Measurements from ENCODE around the gene NDUFA7.
"Not testable (repeated sequence)": the region's sequence is repeated elsewhere in the genome, so short reads cannot be mapped to it uniquely, and the experiment has no call there.

Gene NDUFA7

GRCh38 chr19:8307400-8307964 lies 13.7 kb downstream of the NDUFA7 start:
- peak overlapping the region; percentile 63 to 96 (median 84); a peak in 21 of 22 replicates for H3K9ac ChIP-seq
- peaks cover 0 to 84% (median 49%) of the 10 kb centered on the region in 11 experiments; a peak in 20 of 22 replicates for H4K20me1 ChIP-seq
- peak overlapping the region; percentile 91 to 100 (median 98) for H3K4me2 ChIP-seq
- peak overlapping the region; percentile 53 to 85 (median 68) for H3K4me3 ChIP-seq
- peaks cover 19 to 71% (median 54%) of the 10 kb centered on the region in 10 experiments for H3K4me1 ChIP-seq
- H3K36me3 ChIP-seq: peaks cover 30 to 76% (median 65%) of the 10 kb centered on the region in 11 experiments
- H3K27ac ChIP-seq: peak overlapping the region in 10 of 11 experiments; percentile 53 to 96 (median 86); a peak in 18 of 22 replicates
- no peaks in the 10 kb centered on the region for H3K9me3 ChIP-seq (replicated peaks in 1 of 11)
- H3K27me3 ChIP-seq: peaks cover 0 to 55% (median 0%) of the 10 kb centered on the region in 11 experiments; a peak in 4 of 22 replicates
- TF ChIP-seq Cebpa-rat (IDR thresholded peaks at IDR 0.05): no peak

DNA sequence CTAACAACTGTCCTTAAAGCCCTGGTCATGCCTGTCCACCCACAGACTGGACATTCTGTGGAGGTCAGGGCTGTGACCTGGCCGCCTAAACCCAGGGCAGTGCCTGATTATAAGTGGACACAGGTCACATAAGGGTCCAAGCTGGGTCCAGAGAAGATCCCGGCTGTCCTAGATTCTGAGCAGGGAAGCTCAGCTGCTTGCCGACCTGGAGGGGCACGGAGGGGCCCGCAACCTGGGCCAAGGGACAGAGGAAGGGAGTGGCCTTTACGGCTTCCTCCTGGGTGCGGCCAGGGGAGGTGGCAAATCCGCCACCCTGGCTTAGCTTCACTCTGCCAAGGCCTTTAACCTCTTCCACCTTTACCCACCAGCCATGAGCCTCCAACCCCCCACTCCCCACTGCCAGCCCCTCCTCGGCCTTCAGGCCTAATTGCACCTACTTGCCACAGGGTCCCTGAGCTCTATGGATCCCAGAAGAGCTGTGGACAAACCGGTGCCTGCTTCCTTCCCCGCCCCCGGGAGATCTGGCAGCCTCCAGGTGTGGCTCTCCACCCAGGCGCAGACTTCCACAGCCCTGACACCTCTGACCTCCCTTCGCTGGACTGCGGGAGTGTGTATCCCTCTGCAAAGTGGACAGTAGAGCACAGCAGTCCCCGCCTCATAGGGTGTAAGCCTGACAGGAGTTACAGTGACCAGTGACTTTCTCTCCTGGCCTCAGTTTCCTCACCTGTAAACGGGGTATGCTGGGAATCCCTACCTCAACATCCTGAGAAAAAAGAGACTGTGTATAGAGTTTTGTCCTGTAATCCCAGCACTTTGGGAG lies 14.7 kb downstream of the NDUFA7 start:
- Histone ChIP-seq H3K4me3 (peak overlapping the region in 6 of 10 experiments; percentile 66 to 85 (median 73); a peak in 10 of 20 replicates), H3K27ac (peak overlapping the region in 4 of 11 experiments; percentile 87 to 96 (median 92); a peak in 6 of 22 replicates), H3K4me2 (peak overlapping the region; percentile 5 to 100 (median 98); a peak in 20 of 22 replicates)

DNA sequence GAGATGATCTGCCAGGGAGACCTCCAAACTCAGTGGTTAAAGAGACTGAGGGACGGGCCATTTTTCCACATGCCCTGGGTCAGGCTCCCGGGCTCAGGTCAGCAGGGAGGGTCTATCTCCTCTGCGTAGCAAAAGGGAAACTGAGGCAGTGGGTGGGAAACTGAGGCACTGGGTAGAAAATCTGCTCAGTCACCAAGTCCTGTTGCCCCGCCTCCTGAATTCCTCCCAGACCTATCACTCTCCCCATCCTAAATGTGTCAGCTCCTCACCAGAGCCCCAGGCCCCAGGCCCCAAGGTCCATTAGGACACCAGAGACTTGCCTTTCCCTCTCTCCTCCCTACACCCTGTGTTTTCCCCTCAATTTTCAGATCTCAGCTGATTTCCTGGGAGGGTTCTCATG lies 15.4 kb downstream of the NDUFA7 start:
- 0 out of 20 replicates have a peak overlapping the region, but pooled peaks of 1 of the 10 experiments have one; percentile 66 for H3K4me3 ChIP-seq
- TF ChIP-seq Cebpa-rat (IDR thresholded peaks at IDR 0.05): no peak
- peak overlapping the region in 3 of 11 experiments; percentile 87 to 93 (median 91); a peak in 4 of 22 replicates for H3K27ac ChIP-seq
- peak overlapping the region in 9 of 11 experiments; percentile 91 to 100 (median 99); a peak in 17 of 22 replicates for H3K4me2 ChIP-seq
- H3K27me3 ChIP-seq: peaks cover 0 to 64% (median 0%) of the 10 kb centered on the region in 11 experiments; a peak in 5 of 22 replicates
- H3K9ac ChIP-seq: peak overlapping the region in 5 of 11 experiments; percentile 90 to 96 (median 92); a peak in 10 of 22 replicates
- H3K9me3 ChIP-seq (replicated peaks in 1 of 11): no peaks in the 10 kb centered on the region
- peaks cover 19 to 68% (median 53%) of the 10 kb centered on the region in 10 experiments for H3K4me1 ChIP-seq
- H3K36me3 ChIP-seq: peaks cover 14 to 69% (median 57%) of the 10 kb centered on the region in 11 experiments
- peaks cover 0 to 78% (median 57%) of the 10 kb centered on the region in 11 experiments; a peak in 18 of 22 replicates for H4K20me1 ChIP-seq

More for the DNA sequence above, 14.7 kb downstream of the NDUFA7 start:
- no peak for TF ChIP-seq Cebpa-rat (IDR thresholded peaks at IDR 0.05)
- H3K36me3 ChIP-seq: peaks cover 21 to 75% (median 64%) of the 10 kb centered on the region in 11 experiments
- H3K9me3 ChIP-seq (replicated peaks in 1 of 11): no peaks in the 10 kb centered on the region
- peak overlapping the region in 8 of 11 experiments; percentile 26 to 96 (median 90); a peak in 15 of 22 replicates for H3K9ac ChIP-seq
- H4K20me1 ChIP-seq: peaks cover 0 to 84% (median 57%) of the 10 kb centered on the region in 11 experiments; a peak in 20 of 22 replicates
- H3K27me3 ChIP-seq: peaks cover 0 to 64% (median 0%) of the 10 kb centered on the region in 11 experiments; a peak in 5 of 22 replicates
- peaks cover 19 to 68% (median 53%) of the 10 kb centered on the region in 10 experiments for H3K4me1 ChIP-seq

DNA sequence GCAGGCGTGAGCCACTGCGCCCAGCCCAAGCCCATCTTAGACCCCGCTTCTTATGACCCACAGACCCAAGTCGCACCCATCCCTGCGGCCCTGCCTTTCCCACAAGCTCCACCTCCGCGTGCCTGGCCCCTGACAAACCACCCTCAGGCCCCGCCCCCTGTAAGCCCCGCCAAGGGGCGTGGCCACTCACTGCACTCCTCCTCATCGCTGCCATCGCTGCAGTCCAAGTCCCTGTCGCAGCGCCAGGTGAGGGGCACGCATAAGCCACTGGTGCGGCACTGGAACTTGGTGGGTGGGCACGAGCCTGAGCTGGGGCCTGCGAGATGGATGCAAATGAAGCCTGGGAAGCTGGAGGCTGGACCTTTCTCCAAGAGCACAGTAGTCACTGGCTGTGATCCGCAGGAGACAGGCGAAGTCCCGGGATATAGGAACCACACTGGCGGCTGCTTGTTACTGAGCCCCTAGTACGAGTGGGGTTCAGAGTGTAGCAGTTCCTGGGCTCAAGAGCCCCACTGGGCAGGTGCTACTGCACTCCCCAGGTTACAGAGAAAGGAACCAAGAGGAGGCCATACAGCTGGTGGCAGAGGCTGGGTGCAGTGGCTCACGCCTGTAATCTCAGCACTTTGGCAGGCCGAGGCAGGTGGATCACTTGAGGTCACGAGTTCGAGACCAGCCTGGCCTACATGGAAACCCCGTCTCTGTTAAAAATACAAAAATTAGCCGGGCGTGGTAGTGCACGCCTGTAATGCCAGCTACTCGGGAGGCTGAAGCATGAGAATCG lies 16.1 kb downstream of the NDUFA7 start:
- Histone ChIP-seq H3K9me3 (replicated peaks in 1 of 11) (no peaks in the 10 kb centered on the region), H4K20me1 (peaks cover 0 to 72% (median 57%) of the 10 kb centered on the region in 11 experiments; a peak in 17 of 22 replicates), H3K27ac (no peak overlapping the region), H3K27me3 (peaks cover 0 to 64% (median 0%) of the 10 kb centered on the region in 11 experiments; a peak in 5 of 22 replicates), H3K4me2 (peak overlapping the region in 7 of 11 experiments; percentile 23 to 100 (median 98); a peak in 11 of 22 replicates), H3K4me3 (no peak overlapping the region), H3K9ac (peak overlapping the region in 1 of 11 experiments; percentile 96; a peak in 2 of 22 replicates), H3K4me1 (peaks cover 19 to 68% (median 53%) of the 10 kb centered on the region in 10 experiments), H3K36me3 (peaks cover 7 to 61% (median 50%) of the 10 kb centered on the region in 11 experiments; a peak in 20 of 22 replicates)
- TF ChIP-seq Cebpa-rat (IDR thresholded peaks at IDR 0.05): no peak

DNA sequence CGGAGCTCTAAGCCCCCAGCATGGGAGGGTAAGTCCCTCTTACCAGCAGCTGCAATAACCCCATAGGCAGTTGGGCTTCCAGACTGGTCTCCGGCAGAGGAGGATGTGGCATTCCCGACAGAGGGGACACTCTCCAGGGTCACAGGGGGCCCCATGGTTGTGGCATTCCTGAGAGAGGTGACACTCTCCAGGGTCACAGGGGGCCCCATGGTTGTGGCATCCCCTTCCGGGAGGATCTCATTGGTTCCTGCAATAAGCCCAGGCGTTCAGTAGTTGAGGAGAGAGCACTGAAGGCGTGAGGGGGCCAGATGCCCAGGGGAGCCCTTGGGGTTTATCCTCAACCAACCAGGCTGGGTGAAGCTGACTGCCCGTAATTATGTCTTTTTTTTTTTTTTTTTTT lies 18.4 kb downstream of the NDUFA7 start:
- peaks cover 0 to 51% (median 37%) of the 10 kb centered on the region in 11 experiments; a peak in 16 of 22 replicates for H3K36me3 ChIP-seq

GRCh38 chr19:8302357-8302691 lies 18.9 kb downstream of the NDUFA7 start:
- peaks cover 0 to 51% (median 37%) of the 10 kb centered on the region in 11 experiments; a peak in 16 of 22 replicates for H3K36me3 ChIP-seq
- H3K9me3 ChIP-seq (replicated peaks in 1 of 11): no peaks in the 10 kb centered on the region
- peaks cover 4 to 50% (median 35%) of the 10 kb centered on the region in 10 experiments for H3K4me1 ChIP-seq
- no peak overlapping the region for H3K4me3 ChIP-seq
- H3K27ac ChIP-seq: no peak overlapping the region
- H3K27me3 ChIP-seq: peaks cover 0 to 57% (median 0%) of the 10 kb centered on the region in 11 experiments; a peak in 5 of 22 replicates
- peak overlapping the region in 1 of 11 experiments; percentile 12; a peak in 1 of 22 replicates for H3K4me2 ChIP-seq
- 0 out of 22 replicates have a peak overlapping the region, but pooled peaks of 1 of the 11 experiments have one; percentile 9 for H3K9ac ChIP-seq
- no peak for TF ChIP-seq Cebpa-rat (IDR thresholded peaks at IDR 0.05)
- H4K20me1 ChIP-seq: peaks cover 0 to 58% (median 51%) of the 10 kb centered on the region in 11 experiments; a peak in 17 of 22 replicates

More for the DNA sequence above, 18.4 kb downstream of the NDUFA7 start:
- Histone ChIP-seq H4K20me1 (peaks cover 0 to 62% (median 51%) of the 10 kb centered on the region in 11 experiments; a peak in 17 of 22 replicates), H3K9ac (0 out of 22 replicates have a peak overlapping the region, but pooled peaks of 1 of the 11 experiments have one; percentile 9), H3K4me2 (0 out of 22 replicates have a peak overlapping the region, but pooled peaks of 1 of the 11 experiments have one; percentile 12), H3K9me3 (replicated peaks in 1 of 11) (no peaks in the 10 kb centered on the region), H3K27me3 (peaks cover 0 to 61% (median 0%) of the 10 kb centered on the region in 11 experiments; a peak in 5 of 22 replicates), H3K4me3 (no peak overlapping the region), H3K27ac (no peak overlapping the region), H3K4me1 (peaks cover 8 to 54% (median 39%) of the 10 kb centered on the region in 10 experiments)
- no peak for TF ChIP-seq Cebpa-rat (IDR thresholded peaks at IDR 0.05)

- not testable (repeated sequence) for H3K27ac ChIP-seq; H3K9me3 ChIP-seq (replicated peaks in 1 of 11)
These were observed 29.8 kb downstream of the NDUFA7 start for GRCh38 chr19:8291337-8291736.

DNA sequence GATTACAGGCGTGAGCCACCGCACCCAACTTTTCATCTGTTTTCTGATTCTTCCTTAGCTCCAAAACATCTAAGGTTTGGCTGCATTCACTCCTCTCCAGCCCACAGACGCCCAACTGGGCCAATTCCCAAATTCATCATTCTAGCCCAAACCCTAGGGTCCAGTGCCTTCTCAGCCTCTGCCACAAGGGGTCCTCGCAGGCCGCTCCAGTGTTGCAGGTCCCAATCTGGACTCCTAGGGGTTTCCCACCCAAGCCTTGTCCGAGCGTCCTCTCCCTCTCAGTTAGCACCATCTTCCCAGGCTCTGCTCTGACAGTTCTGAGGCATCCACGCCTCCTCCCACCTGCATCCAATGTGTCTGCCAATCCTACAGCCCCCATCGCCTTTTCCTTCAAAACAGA lies 44.7 kb downstream of the NDUFA7 start:
- not testable (repeated sequence) for H3K36me3 ChIP-seq; H3K4me2 ChIP-seq; H3K27me3 ChIP-seq; H3K4me3 ChIP-seq; H3K9ac ChIP-seq; H3K4me1 ChIP-seq; H3K9me3 ChIP-seq (replicated peaks in 1 of 11); H4K20me1 ChIP-seq; H3K27ac ChIP-seq

More at GRCh38 chr19:8291337-8291736, 29.8 kb downstream of the NDUFA7 start:
- not testable (repeated sequence) for H3K27me3 ChIP-seq, H3K4me2 ChIP-seq, H3K4me1 ChIP-seq, H3K36me3 ChIP-seq, H4K20me1 ChIP-seq, H3K9ac ChIP-seq, H3K4me3 ChIP-seq
